ENCODE data around the gene POMZP3.
"Not testable (repeated sequence)": the region's sequence is repeated elsewhere in the genome, so short reads cannot be mapped to it uniquely, and the experiment has no call there.

POMZP3 gene

DNA sequence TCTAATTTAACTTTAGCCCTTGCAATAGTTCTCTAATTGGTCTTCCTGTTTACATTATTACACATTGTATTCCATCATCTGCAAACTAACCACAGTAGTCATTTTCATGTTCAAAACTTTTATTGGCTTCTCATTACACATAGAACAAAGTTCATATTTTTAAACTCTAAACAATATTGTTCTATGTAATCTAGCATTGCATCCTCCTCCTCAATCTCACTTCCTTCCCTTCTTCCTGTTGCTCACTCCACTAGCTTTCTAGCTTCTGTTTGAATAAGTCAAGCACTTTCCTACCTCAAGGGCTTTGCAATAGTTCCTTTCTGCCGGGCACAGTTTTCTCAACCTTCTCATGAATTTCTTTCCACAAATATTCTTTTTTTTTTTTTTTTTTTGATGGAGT is 38.5 kb downstream of the POMZP3 start:
- DNase-seq, ATAC-seq: not testable (repeated sequence)

DNA sequence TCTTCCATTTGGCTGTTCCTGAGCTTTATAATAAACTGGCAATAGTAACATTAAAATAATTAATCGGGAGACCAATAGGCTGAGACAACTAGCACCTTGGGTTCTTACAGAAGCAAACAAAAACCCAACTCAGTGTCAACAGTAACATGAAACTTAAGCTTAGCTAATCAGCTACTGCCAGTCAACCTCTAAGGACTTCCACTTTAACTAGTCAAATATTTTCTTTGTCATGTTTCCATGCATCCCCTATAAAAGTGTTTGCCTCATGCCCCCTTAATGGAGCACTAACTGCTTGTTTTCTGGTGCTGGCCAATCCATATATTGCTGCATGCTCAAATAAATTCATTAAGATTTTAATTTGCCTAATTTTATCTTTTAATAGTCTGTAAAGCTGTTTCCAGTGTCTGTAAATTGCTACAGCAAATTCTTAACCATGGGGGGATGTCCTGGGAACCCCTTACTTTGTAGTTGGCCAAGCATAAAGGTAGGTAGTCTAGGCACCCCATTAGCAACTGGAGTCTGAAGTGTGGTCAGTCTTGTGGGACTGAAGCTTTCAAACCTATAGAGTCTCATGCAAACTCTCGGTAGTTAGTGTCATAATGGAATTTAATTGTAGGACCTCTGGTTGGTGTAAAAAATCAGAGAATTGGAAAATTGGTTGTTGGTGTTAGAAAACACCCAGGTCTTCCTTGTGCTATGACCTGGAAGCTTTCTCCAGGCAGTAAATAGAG is 40.3 kb downstream of the POMZP3 start:
- ATAC-seq, result peak; percentile 55

GRCh38 chr7:76583636-76584281 is 43.3 kb downstream of the POMZP3 start:
- not testable (repeated sequence) for DNase-seq, ATAC-seq

More for the DNA sequence above, 40.3 kb downstream of the POMZP3 start:
- not testable (repeated sequence) for DNase-seq

DNA sequence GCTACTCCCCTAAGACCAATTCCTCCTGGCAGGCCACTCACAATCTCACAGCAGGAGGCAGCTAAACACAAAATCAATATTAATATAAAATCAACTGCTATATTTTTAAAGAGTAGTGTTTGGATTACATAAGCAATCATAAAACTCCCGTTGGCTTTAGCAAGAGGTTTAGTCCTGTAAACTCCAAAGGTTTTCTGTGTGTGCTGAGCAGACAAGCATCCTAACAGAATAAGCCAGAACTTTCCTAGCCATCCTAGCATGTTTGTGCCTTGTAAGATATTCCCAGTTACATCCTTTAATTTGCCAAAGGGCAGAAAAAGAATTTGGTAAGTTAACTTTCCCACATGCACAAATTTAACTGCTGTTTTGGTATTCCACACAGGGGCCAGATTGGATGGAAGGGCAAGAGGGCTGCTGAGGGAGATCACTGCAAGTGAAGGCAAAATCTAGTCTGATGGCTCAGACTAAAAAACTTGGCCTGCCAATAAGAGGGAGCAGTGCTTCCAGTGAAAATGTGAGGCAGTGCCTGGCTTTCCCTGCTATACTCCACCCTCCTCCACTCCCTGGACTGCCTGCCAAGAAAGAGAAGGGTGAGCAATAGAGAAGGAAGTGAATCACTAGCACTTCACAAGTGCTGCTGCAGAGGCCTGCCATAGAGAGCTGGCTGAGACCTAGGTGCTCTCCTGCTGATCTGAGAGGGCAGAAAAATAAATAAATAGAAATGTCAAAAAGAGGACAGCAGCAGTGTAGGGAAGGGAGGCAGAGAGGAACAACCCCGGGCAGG is 44.0 kb downstream of the POMZP3 start:
- peak; percentile 30 for DNase-seq
- peak; percentile 95 for ATAC-seq

GRCh38 chr7:76575919-76576655 is 51.0 kb downstream of the POMZP3 start:
- not testable (repeated sequence) for ATAC-seq, DNase-seq

- DNase-seq, ATAC-seq: not testable (repeated sequence)
These were observed 51.6 kb downstream of the POMZP3 start for GRCh38 chr7:76575431-76575830.

- DNase-seq, ATAC-seq: not testable (repeated sequence)
These were observed 54.8 kb downstream of the POMZP3 start for GRCh38 chr7:76572296-76572695.

DNA sequence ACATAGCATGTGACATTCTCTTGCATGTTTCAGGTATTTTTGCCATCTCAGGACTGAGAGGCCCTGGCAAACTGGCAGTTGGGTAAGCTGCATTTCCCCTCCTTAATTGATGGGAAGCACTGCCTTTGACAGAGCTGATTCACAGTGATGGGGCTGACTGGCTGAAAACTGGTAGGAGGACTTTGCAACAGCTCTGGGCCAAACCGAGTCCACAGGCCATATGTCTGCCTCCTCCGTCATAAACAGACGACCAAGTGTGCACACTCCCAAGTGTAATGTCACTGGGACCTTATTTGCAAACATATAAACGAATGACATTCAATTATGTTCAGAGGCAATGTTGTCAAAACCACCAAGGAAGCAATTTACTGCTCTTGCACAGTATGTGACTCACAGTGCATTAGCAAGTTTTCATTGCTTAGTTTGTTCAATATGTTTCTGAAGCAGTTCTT is 56.7 kb downstream of the POMZP3 start:
- ATAC-seq, DNase-seq: not testable (repeated sequence)

GRCh38 chr7:76568742-76569141 is 58.3 kb downstream of the POMZP3 start:
- DNase-seq, ATAC-seq: not testable (repeated sequence)

- ATAC-seq, DNase-seq: not testable (repeated sequence)
These were observed 59.3 kb downstream of the POMZP3 start for GRCh38 chr7:76567753-76568152.

GRCh38 chr7:76567311-76567710 is 59.8 kb downstream of the POMZP3 start:
- ATAC-seq, DNase-seq: not testable (repeated sequence)

- DNase-seq, ATAC-seq: not testable (repeated sequence)
These were observed 62.1 kb downstream of the POMZP3 start for GRCh38 chr7:76565001-76565400.

GRCh38 chr7:76561342-76561741 is 65.7 kb downstream of the POMZP3 start:
- not testable (repeated sequence) for DNase-seq, ATAC-seq

- not testable (repeated sequence) for DNase-seq, ATAC-seq
These were observed 66.9 kb downstream of the POMZP3 start for GRCh38 chr7:76560157-76560556.

Measured in stimulated activated naive CD8-positive, alpha-beta T cell treated with anti-CD3 and anti-CD28 coated beads, Interleukin-15, Interleukin-2, amounts not matched to agents 100 U/mL and 50 U/mL, for 24 hours (primary cell).